MM.1S (cell line): Measurements from ENCODE around the gene SURF6.

Experiments used
- DNase-seq: peaks from one replicate; pipeline ENCODE4 v3.0.0-alpha.2; 2015
- H2AFZ ChIP-seq: fragments of 300-600 bp; sonication (generic); 2 replicates; pipeline ENCODE4 v1.6.0; 2016; ENCODE audit warnings: antibody characterized with exemption, low read length
- H3F3A ChIP-seq: fragments of 300-600 bp; sonication (generic); 2 replicates; pipeline ENCODE4 v1.6.1; 2016; ENCODE audit warnings: mild to moderate bottlenecking, antibody characterized with exemption, low read length, moderate library complexity, mixed read lengths; ENCODE audit not compliant: insufficient read depth
- H3K27ac ChIP-seq: fragments of 300-600 bp; sonication (generic); 2 replicates; pipeline ENCODE4 v1.5.1; 2016; ENCODE audit warnings: mild to moderate bottlenecking, low read length
- H3K27me3 ChIP-seq: fragments of 300-600 bp; sonication (generic); replicated peaks from 2 replicates; pipeline ENCODE4 v1.6.0; 2016; ENCODE audit warnings: low read length; ENCODE audit not compliant: insufficient read depth
- H3K36me3 ChIP-seq: fragments of 300-600 bp; sonication (generic); replicated peaks from 2 replicates; pipeline ENCODE4 v1.6.1; 2016; ENCODE audit warnings: mild to moderate bottlenecking, low read length, mixed read lengths; ENCODE audit not compliant: insufficient read depth
- H3K4me1 ChIP-seq: fragments of 300-600 bp; sonication (generic); 2 replicates; pipeline ENCODE4 v1.6.1; 2016; ENCODE audit warnings: low read length, mixed read lengths
- H3K4me2 ChIP-seq: fragments of 300-600 bp; sonication (generic); 2 replicates; pipeline ENCODE4 v1.6.0; 2016; ENCODE audit warnings: low read depth, low read length
- H3K4me3 ChIP-seq: fragments of 300-600 bp; sonication (generic); 2 replicates; pipeline ENCODE4 v1.5.1; 2016; ENCODE audit warnings: low read length, mixed read lengths
- H3K79me2 ChIP-seq: fragments of 300-600 bp; sonication (generic); 2 replicates; pipeline ENCODE4 v1.6.1; 2016; ENCODE audit warnings: mixed run types, low read length, mixed read lengths
- H3K9ac ChIP-seq: fragments of 300-600 bp; sonication (generic); 2 replicates; pipeline ENCODE4 v1.6.1; 2016; ENCODE audit warnings: low read length, mixed read lengths
- H3K9me2 ChIP-seq: fragments of 300-600 bp; sonication (generic); replicated peaks from 2 replicates; pipeline ENCODE4 v1.6.1; 2016; ENCODE audit warnings: mild to moderate bottlenecking, low read length, mixed read lengths; ENCODE audit not compliant: insufficient read depth
- H3K9me3 ChIP-seq: fragments of 300-600 bp; sonication (generic); replicated peaks from 2 replicates; pipeline ENCODE4 v1.6.1; 2016; ENCODE audit warnings: mild to moderate bottlenecking, low read length, mixed read lengths; ENCODE audit not compliant: insufficient read depth
- H4K20me1 ChIP-seq: fragments of 300-600 bp; sonication (generic); 2 replicates; pipeline ENCODE4 v1.6.1; 2016; ENCODE audit warnings: mild to moderate bottlenecking, low read length, moderate library complexity, mixed read lengths; ENCODE audit not compliant: insufficient read depth
- EZH2 ChIP-seq: fragments of 300-600 bp; sonication (generic); optimal IDR thresholded peaks from 2 replicates; pipeline ENCODE3; 2017; ENCODE audit warnings: low read depth, mild to moderate bottlenecking, antibody characterized with exemption, low read length, mixed read lengths
- EZH2phosphoT487 ChIP-seq: fragments of 300-600 bp; sonication (generic); IDR thresholded peaks from 2 replicates; pipeline ENCODE4 v1.6.1; 2018; ENCODE audit warnings: antibody characterized with exemption, low read length
- TF ChIP-seq, protein P1 (sequence below): fragments of 300-600 bp; sonication (generic); IDR thresholded peaks from 2 replicates; pipeline ENCODE4 v1.5.1; 2016; ENCODE audit warnings: antibody characterized with exemption, low read length, mixed read lengths

The SURF6 gene

DNA sequence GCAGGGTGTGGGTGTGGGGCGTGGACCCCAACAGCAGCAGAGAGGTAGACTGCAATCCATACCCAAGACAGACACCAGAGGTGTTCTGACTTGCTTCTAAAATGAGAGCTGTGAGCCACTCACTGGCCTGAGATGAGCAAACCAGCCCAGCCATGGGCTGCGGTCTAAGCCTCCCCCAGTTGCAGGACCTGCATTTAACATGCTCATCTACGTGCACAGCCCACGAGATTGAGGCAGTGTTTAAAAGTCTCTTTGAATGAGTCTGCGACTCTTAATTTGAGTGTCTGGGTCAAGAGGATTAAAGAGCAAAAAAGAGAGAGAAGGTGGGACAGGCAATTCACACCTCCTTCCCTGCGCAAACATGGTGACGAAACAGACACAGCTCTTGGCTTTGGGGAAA is 33.9 kb upstream of the SURF6 start:
- H3K4me3 ChIP-seq, result no peak overlapping the region
- H3F3A ChIP-seq, result no peaks in the 10 kb centered on the region
- H3K9ac ChIP-seq, result no peak overlapping the region
- H3K27me3 ChIP-seq, result no peaks in the 10 kb centered on the region
- no peaks in the 10 kb centered on the region for H3K9me3 ChIP-seq
- H3K36me3 ChIP-seq, result peaks cover 8% of the 10 kb centered on the region; the same call in 1 of the 2 replicates
- H3K27ac ChIP-seq, result no peak overlapping the region
- DNase-seq, result no peak
- TF ChIP-seq, protein P1, sequence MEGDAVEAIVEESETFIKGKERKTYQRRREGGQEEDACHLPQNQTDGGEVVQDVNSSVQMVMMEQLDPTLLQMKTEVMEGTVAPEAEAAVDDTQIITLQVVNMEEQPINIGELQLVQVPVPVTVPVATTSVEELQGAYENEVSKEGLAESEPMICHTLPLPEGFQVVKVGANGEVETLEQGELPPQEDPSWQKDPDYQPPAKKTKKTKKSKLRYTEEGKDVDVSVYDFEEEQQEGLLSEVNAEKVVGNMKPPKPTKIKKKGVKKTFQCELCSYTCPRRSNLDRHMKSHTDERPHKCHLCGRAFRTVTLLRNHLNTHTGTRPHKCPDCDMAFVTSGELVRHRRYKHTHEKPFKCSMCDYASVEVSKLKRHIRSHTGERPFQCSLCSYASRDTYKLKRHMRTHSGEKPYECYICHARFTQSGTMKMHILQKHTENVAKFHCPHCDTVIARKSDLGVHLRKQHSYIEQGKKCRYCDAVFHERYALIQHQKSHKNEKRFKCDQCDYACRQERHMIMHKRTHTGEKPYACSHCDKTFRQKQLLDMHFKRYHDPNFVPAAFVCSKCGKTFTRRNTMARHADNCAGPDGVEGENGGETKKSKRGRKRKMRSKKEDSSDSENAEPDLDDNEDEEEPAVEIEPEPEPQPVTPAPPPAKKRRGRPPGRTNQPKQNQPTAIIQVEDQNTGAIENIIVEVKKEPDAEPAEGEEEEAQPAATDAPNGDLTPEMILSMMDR, result no peak
- no peak for TF ChIP-seq EZH2phosphoT487
- TF ChIP-seq EZH2, result no peak
- no peaks in the 10 kb centered on the region for H3K9me2 ChIP-seq
- no peaks in the 10 kb centered on the region for H3K4me1 ChIP-seq
- peaks cover 47% of the 10 kb centered on the region for H4K20me1 ChIP-seq
- peaks cover 99% of the 10 kb centered on the region for H3K79me2 ChIP-seq
- H3K4me2 ChIP-seq, result no peak overlapping the region
- no peak overlapping the region for H2AFZ ChIP-seq

DNA sequence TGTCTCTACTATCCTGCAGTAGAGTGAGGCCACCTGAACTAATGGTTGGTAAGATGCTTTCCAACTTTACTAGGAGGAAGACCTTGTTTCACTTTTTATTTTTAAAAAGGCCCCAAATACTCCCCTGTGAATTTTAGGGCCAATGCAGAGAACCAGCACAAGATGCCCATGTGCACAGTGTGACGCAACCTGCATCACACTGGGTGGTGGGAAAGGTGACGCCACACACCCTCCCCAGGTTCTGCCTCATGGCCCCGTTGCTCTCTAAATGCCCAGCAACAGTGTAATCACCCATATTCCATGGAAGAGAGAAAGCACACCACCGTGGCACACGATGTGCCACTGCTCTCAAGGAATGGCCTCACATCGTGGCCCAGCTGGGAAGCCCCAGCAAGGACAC is 33.4 kb upstream of the SURF6 start:
- H3K4me1 ChIP-seq, result no peaks in the 10 kb centered on the region
- H3K4me2 ChIP-seq, result no peak overlapping the region
- peaks cover 8% of the 10 kb centered on the region; the same call in 1 of the 2 replicates for H3K36me3 ChIP-seq
- H3K79me2 ChIP-seq, result peaks cover 97% of the 10 kb centered on the region
- peaks cover 47% of the 10 kb centered on the region for H4K20me1 ChIP-seq
- H3K9me2 ChIP-seq, result no peaks in the 10 kb centered on the region
- H2AFZ ChIP-seq, result no peak overlapping the region
- TF ChIP-seq, protein P1, result no peak
- TF ChIP-seq EZH2 (no peak), EZH2phosphoT487 (no peak)
- H3K4me3 ChIP-seq, result no peak overlapping the region
- H3K27ac ChIP-seq, result no peak overlapping the region
- H3K9ac ChIP-seq, result no peak overlapping the region
- H3F3A ChIP-seq, result no peaks in the 10 kb centered on the region
- no peak for DNase-seq
- no peaks in the 10 kb centered on the region for H3K9me3 ChIP-seq
- no peaks in the 10 kb centered on the region for H3K27me3 ChIP-seq

DNA sequence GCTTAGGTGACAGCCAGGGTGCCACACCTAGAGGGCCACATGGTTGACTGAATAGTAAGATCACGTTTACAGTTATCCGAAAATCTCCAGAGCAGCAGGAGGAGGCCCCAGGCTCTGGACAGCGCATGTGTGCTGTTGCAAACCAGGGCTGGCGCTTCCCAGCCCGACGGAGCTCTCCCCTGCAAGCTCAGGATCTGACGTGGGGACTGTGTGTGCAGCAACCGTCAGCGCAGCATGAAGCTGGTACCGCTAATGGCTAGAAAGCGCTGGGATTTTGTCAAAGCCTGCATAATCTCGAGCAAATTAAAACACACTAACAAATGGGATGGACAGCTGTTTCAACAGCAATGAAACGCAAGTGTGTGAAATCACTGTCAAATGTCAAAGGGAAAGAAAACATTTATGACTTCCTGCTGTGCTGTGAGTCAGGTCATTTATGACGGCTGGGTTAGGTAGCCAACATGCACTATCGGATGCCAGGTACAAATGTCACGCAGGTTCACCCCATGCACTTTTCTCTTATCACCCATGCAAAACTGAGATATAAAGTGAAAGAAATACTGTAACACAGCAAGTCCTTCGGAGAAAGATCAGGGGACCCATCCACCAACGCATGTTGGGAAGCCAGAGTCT is 32.4 kb upstream of the SURF6 start:
- no peak for DNase-seq
- no peaks in the 10 kb centered on the region for H3K9me2 ChIP-seq
- H3K36me3 ChIP-seq, result peaks cover 9% of the 10 kb centered on the region; the same call in 1 of the 2 replicates
- no peak overlapping the region for H3K27ac ChIP-seq
- no peaks in the 10 kb centered on the region for H3K4me1 ChIP-seq
- H4K20me1 ChIP-seq, result peaks cover 47% of the 10 kb centered on the region
- no peak overlapping the region for H3K9ac ChIP-seq
- peaks cover 86% of the 10 kb centered on the region for H3K79me2 ChIP-seq
- H3F3A ChIP-seq, result no peaks in the 10 kb centered on the region
- H3K4me2 ChIP-seq, result no peak overlapping the region
- no peak overlapping the region for H3K4me3 ChIP-seq
- TF ChIP-seq EZH2phosphoT487, result no peak
- TF ChIP-seq, protein P1, result no peak
- TF ChIP-seq EZH2, result no peak
- no peaks in the 10 kb centered on the region for H3K9me3 ChIP-seq
- no peak overlapping the region for H2AFZ ChIP-seq
- H3K27me3 ChIP-seq, result no peaks in the 10 kb centered on the region
